B cell (primary cell): ENCODE measurements around the gene ZC3H7B. TPM values are rescaled to one million over a fixed set of nuclear protein-coding genes. Genes with fewer than 3 reads are reported as not detected.
A peak's percentile ranks its signal among the peaks of the same experiment; 100 is the strongest.

Source experiments
- ATAC-seq: fragments of 200-7000 bp; cut with Tn5 transposase; one replicate; pipeline ENCODE4 v1.10.0; 2021; ENCODE audit warnings: low read depth, mild to moderate bottlenecking, moderate number of reproducible peaks, moderate library complexity
- CTCF ChIA-PET: fragments of 350-600 bp; sonication (Branson Sonifier 250); formaldehyde crosslinking; loops from one replicate; lab custom pipeline; 2021; ENCODE audit warnings: antibody characterized with exemption, inconsistent platforms; lab: Charles Lee
- POLR2A ChIA-PET: fragments of 350-600 bp; sonication (Branson Sonifier 250); formaldehyde crosslinking; loops from one replicate; lab custom pipeline; 2021; ENCODE audit warnings: antibody characterized with exemption; lab: Charles Lee
- DNase-seq: peaks from one replicate; pipeline ENCODE4 v3.0.0; 2013
- H2AFZ ChIP-seq: 2 replicates; pipeline ENCODE4 v1.6.1; 2012; ENCODE audit warnings: mild to moderate bottlenecking, low read depth, low read length; ENCODE audit not compliant: insufficient read depth, poor library complexity, severe bottlenecking
- H3K27ac ChIP-seq, 2 donors: 1 replicate in 1 of 2; 2 replicates in 1 of 2; pipeline ENCODE4 v1.5.1; 2012 to 2013; ENCODE audit warnings: low read length in 2 of 2, mild to moderate bottlenecking in 2 of 2, moderate library complexity in 1 of 2
- H3K27me3 ChIP-seq, 4 experiments: fragments of 200-600 bp in 1 of 4; sonication (generic) in 1 of 4; replicated peaks in 1 of 4; 1 replicate in 2 of 4; 2 replicates in 2 of 4; pipeline versions ENCODE4 v1.6.1 to v1.7.0; 2013 to 2016; ENCODE audit warnings: low read length in 3 of 4, mild to moderate bottlenecking in 2 of 4, mixed read lengths in 1 of 4, moderate library complexity in 1 of 4; ENCODE audit not compliant: insufficient read depth in 4 of 4, control insufficient read depth in 3 of 4; ENCODE audit errors: control extremely low read depth in 1 of 4
- H3K36me3 ChIP-seq, 2 experiments: replicated peaks in 1 of 2; 1 replicate in 1 of 2; 2 replicates in 1 of 2; pipeline versions ENCODE4 v1.6.1 to v1.7.1; 2013; ENCODE audit warnings: low read length in 1 of 2; ENCODE audit not compliant: insufficient read depth in 2 of 2, control insufficient read depth in 1 of 2; ENCODE audit errors: control extremely low read depth in 1 of 2, extremely low read depth in 1 of 2
- H3K4me1 ChIP-seq, 2 donors: fragments of 200-600 bp in 1 of 2; sonication (generic) in 1 of 2; 1 replicate in 1 of 2; 2 replicates in 1 of 2; pipeline versions ENCODE4 v1.5.1 to v1.6.1; 2013 to 2017; ENCODE audit warnings: low read length in 2 of 2; ENCODE audit not compliant: control insufficient read depth in 2 of 2, insufficient read depth in 2 of 2
- H3K4me2 ChIP-seq: replicated peaks from 2 replicates; pipeline ENCODE3; 2012; ENCODE audit warnings: mild to moderate bottlenecking, low read depth, low read length; ENCODE audit not compliant: poor library complexity, severe bottlenecking
- H3K4me3 ChIP-seq, 5 experiments: fragments of 200-600 bp in 1 of 5; sonication (generic) in 1 of 5; 1 replicate in 3 of 5; 2 replicates in 2 of 5; pipeline versions ENCODE4 v1.5.1 to v1.7.0; 2011 to 2016; ENCODE audit warnings: low read length in 4 of 5, mild to moderate bottlenecking in 4 of 5, low read depth in 2 of 5, control low read depth in 1 of 5, moderate library complexity in 1 of 5; ENCODE audit not compliant: insufficient read depth in 1 of 5; ENCODE audit errors: control extremely low read depth in 1 of 5, extremely low read depth in 1 of 5
- H3K79me2 ChIP-seq: fragments of 200-600 bp; sonication (generic); one replicate; pipeline ENCODE4 v1.6.0; 2016; ENCODE audit warnings: low read length; ENCODE audit not compliant: control insufficient read depth, insufficient read depth
- H3K9ac ChIP-seq: fragments of 200-600 bp; sonication (generic); 2 replicates; pipeline ENCODE4 v1.6.1; 2017; ENCODE audit warnings: mild to moderate bottlenecking, low read length, moderate library complexity
- H3K9me3 ChIP-seq, 3 donors: one replicate each; pipeline versions ENCODE4 v1.6.1 to v1.7.1; 2013; ENCODE audit warnings: low read length in 2 of 3; ENCODE audit not compliant: control insufficient read depth in 2 of 3, insufficient read depth in 1 of 3; ENCODE audit errors: control extremely low read depth in 1 of 3
- H4K20me1 ChIP-seq: 2 replicates; pipeline ENCODE4 v1.6.0; 2012; ENCODE audit warnings: mild to moderate bottlenecking, low read length; ENCODE audit not compliant: insufficient read depth, control insufficient read depth, poor library complexity, severe bottlenecking
- H3K27ac Mint-ChIP-seq: one replicate; pipeline ENCODE4 v1.8.0; 2021; ENCODE audit warnings: mixed read lengths
- H3K27me3 Mint-ChIP-seq: one replicate; pipeline ENCODE4 v1.8.0; 2021; ENCODE audit warnings: mixed read lengths
- H3K4me1 Mint-ChIP-seq: one replicate; pipeline ENCODE4 v1.8.0; 2021; ENCODE audit warnings: mixed read lengths
- H3K4me3 Mint-ChIP-seq: one replicate; pipeline ENCODE4 v1.8.0; 2021; ENCODE audit warnings: mixed read lengths
- H3K9me3 Mint-ChIP-seq: one replicate; pipeline ENCODE4 v1.8.0; 2022; ENCODE audit warnings: mixed read lengths; ENCODE audit not compliant: insufficient read depth
- CTCF ChIP-seq: fragments of 200-600 bp; IDR thresholded peaks from one replicate; pipeline ENCODE4 v1.8.0; 2022; ENCODE audit warnings: antibody characterized with exemption, mild to moderate bottlenecking
- EZH2 ChIP-seq: IDR thresholded peaks from 2 replicates; pipeline ENCODE4 v1.6.1; 2012; ENCODE audit warnings: borderline replicate concordance, low read depth, mild to moderate bottlenecking, moderate library complexity, low read length; ENCODE audit not compliant: insufficient read depth, poor library complexity, severe bottlenecking
- WGBS: methylation state at CpG from one replicate; pipeline ENCODE4 v1.1.5; 2013; ENCODE audit warnings: missing lambda C conversion rate; ENCODE audit not compliant: insufficient coverage; 5-methylcytosine and 5-hydroxymethylcytosine counted together
- intact Hi-C: fragments of 100-400 bp; cut with micrococcal nuclease; formaldehyde crosslinking; loops from one replicate; pipeline ENCODE4 v1.10.0; 2022
- polyA plus RNA-seq: library from polyadenylated mRNA; depleted of rRNA; stranded (reverse); fragments of >200 nt; gene quantifications from 2 replicates; pipeline ENCODE4 v1.2.3, GENCODE V29; 2012
- total RNA-seq, 2 donors: library from RNA; stranded (reverse); fragments of 120-200 nt in 1 of 2; gene quantifications; 1 replicate in 1 of 2; 2 replicates in 1 of 2; pipeline versions ENCODE4 v1.2.3 to v1.2.4, GENCODE V29; 2013 to 2022

Gene ZC3H7B
- total and polyA plus RNA-seq, 2 donors (not counting 1 experiment from before 2014, with no cell fraction given), result 29.8 to 41.9 TPM

DNA sequence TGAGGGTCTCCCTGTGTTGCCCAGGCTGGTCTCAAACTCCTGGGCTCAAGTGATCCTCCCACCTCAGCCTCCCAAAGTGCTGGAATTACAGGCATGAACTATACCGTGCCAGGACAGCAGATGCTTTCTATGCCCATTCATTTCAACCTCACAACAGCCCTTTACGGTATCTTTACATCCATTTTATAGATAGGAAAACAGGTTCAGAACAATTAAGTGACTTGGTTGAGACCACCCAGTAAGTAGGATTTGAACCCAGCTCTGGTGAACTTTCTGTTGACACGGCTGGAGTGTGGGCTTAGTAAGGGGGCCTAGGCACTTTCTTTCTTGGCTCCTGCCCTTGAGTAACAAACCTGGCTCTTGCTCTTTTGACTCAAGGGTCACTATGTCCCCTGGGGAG is 106.1 kb downstream of the ZC3H7B start:
- H3K27me3 Mint-ChIP-seq, result no peaks in the 10 kb centered on the region
- intact Hi-C loops, result no loop called here
- 88% methylated on average over 1 of the region's 3 CpGs for WGBS

More for the DNA sequence above, 106.1 kb downstream of the ZC3H7B start:
- ATAC-seq, result no peak
- no peaks in the 10 kb centered on the region for H3K27me3 ChIP-seq
- H3K9me3 ChIP-seq, result no peaks in the 10 kb centered on the region
- CTCF ChIA-PET, result interaction anchor here (1.0 to 11.6 kb wide), 6 partner anchors 39 to 120 kb away, joined by 3 to 228 read pairs (median 11); partner anchors contain the start of gene TOB2
- H3K27ac Mint-ChIP-seq, result peak overlapping the region; percentile 76
- TF ChIP-seq EZH2 (no peak), CTCF (no peak)
- peak overlapping the region; percentile 46 for H3K4me3 Mint-ChIP-seq
- H4K20me1 ChIP-seq, result no peaks in the 10 kb centered on the region
- no peaks in the 10 kb centered on the region for H3K9me3 Mint-ChIP-seq
- no peak overlapping the region for H3K4me2 ChIP-seq
- H3K36me3 ChIP-seq, result no peaks in the 10 kb centered on the region
- POLR2A ChIA-PET, result no interaction called here
- H3K4me1 ChIP-seq, result peaks cover 15 to 45% of the 10 kb centered on the region in 2 donors
- no peak overlapping the region for H3K9ac ChIP-seq
- no peak overlapping the region for H2AFZ ChIP-seq
- no peak for DNase-seq
- H3K27ac ChIP-seq, result no peak overlapping the region
- no peak overlapping the region for H3K4me3 ChIP-seq
- peaks cover 46% of the 10 kb centered on the region for H3K4me1 Mint-ChIP-seq
- peaks cover 47% of the 10 kb centered on the region for H3K79me2 ChIP-seq
